Left cardiac atrium (tissue), 4 donors: ENCODE data around the gene CSNK1G1. TPM values are rescaled to one million over a fixed set of nuclear protein-coding genes. Genes with fewer than 3 reads are reported as not detected.
A peak's percentile ranks its signal among the peaks of the same experiment; 100 is the strongest.

Source experiments
- ATAC-seq, 2 donors: fragments of 200-7000 bp; cut with Tn5 transposase; one replicate each; pipeline ENCODE4 v1.9.1; 2020; ENCODE audit warnings: mild to moderate bottlenecking in 2 of 2, moderate library complexity in 2 of 2
- DNase-seq: peaks from one replicate; pipeline ENCODE4 v3.0.0-alpha.2; 2020
- intact Hi-C, 2 donors: fragments of 100-400 bp; cut with DNase I; formaldehyde crosslinking; loops; one replicate each; pipeline versions ENCODE4 v1.14.1 to v1.15.1; 2022 to 2023
- total RNA-seq, 2 donors: library from RNA; stranded (reverse); fragmentation: NEBNext Ultra II Directional; extraction: Animal tissue kit (Norgen Biotek cat#: 25700); gene quantifications; one replicate each; pipeline ENCODE4 v1.2.1, GENCODE V29; 2021
- donor health status: DM: no; HTN: yes; CAD: no.
- donor health status: DM: no; HTN: yes; CAD: no; lungs with severe emphysema.
- donor health status: DM: yes; HTN: yes; CAD: no.
- donor health status: Dilated cardiomyopathy.

CSNK1G1 gene
- total RNA-seq, 2 donors from 2014 or later = 8.6 to 9.7 TPM

DNA sequence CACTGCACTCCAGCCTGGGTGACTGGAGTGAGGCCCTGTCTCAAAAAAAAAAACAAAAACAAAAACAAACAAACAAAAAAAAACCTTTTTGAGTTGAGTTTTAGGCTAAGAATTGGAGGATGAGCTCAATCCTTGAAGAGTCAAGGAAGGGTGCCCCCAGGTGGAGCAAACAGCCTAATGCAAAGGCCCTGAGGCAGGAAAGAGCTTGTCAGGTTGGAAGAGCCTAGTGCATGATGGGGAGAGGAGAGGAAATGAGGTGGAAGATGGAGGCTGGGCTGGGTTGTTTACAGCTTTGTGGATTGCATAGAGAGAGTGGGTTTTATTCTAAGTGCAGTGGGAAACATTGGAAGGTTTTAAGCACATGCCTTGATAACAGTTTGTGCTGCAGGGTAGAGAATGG is 206.5 kb downstream of the CSNK1G1 start:
- intact Hi-C loops = no loop called here
- ATAC-seq (no peak), DNase-seq (no peak)

- intact Hi-C loops = no loop called here
- DNase-seq (no peak), ATAC-seq (no peak)
These were observed 207.4 kb downstream of the CSNK1G1 start for GRCh38 chr15:64148581-64148980.

DNA sequence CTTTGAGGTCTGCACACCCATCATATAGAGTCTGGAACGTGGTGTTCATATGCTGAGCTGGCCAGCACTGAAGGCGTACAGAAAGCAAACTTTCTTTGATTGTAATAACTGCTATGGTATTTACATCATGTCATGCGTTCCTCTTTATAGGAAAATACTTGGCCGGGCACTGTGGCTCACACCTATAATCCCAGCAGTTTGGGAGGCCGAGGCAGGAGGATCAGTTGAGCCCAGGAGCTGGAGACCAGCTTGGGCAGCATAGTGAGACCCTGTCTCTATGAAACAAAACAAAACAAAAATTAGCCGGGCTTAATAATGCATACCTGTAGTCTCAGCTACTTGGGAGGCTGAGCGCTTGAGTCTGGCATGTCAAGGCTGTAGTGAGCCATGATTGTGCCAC is 207.8 kb downstream of the CSNK1G1 start:
- no peak for ATAC-seq
- DNase-seq = no peak
- intact Hi-C loops = no loop called here

- intact Hi-C loops = no loop called here
- ATAC-seq (peak; percentile 18 to 21), DNase-seq (no peak)
These were observed 208.9 kb downstream of the CSNK1G1 start for GRCh38 chr15:64146885-64147681.

GRCh38 chr15:64146520-64146884 is 209.5 kb downstream of the CSNK1G1 start:
- intact Hi-C loops = no loop called here
- ATAC-seq (no peak), DNase-seq (no peak)

DNA sequence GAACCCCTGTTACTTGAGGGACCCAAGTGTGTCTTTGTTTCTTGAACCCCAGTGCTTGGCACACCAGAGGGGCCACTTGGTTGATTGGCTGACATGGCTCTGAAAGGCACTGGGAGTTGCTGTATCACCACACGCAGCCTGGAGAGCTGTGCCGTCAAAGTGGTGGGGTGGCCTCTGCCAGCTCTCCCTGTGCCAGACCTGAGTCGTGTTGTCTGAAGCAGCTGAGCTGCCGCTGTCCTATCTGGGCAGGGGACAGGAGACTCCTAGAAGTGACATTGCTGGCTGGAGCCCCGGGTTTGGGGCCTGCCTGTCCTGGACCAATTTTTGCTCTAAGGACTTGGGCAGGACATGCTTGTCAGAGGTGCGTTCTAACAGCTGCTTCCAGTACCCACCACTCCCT is 209.9 kb downstream of the CSNK1G1 start:
- ATAC-seq (peak; percentile 83 to 89), DNase-seq (peak; percentile 68)
- intact Hi-C loops = no loop called here

DNA sequence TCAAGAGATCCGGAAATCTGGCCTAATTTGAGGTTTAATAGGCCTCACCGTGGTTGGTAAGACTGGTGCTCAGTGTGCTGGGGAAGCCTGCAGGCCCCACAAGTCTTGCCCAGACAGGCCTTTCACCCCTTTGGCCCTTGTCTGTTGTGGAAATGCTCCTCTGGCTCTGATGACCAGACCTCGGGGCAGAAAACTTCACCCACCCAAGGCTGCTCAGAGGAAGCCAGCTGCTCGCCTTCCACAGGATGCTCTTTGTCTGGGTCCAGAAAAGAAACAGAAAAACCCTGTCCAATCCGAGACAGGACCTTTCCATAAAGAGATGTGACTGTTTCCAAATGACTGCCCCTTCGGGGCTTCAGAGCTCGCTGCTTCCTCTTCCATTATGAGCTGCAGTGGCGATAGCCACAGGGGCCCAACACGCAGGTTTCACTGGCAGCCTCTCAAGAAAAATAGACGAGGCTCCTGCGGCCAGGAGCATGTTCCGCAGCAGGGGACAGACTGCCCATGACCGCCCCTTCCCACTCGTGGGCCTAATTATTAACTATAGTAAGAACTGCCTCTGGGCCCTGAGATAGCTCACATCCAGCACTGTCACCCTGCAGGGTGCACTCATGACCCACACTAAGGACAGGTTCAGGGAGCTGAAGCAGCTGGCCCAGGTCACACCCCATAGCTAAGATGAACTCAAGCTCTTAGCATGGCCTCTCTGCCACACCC is 211.2 kb downstream of the CSNK1G1 start:
- ATAC-seq = no peak
- intact Hi-C loops = no loop called here
- DNase-seq = no peak

DNA sequence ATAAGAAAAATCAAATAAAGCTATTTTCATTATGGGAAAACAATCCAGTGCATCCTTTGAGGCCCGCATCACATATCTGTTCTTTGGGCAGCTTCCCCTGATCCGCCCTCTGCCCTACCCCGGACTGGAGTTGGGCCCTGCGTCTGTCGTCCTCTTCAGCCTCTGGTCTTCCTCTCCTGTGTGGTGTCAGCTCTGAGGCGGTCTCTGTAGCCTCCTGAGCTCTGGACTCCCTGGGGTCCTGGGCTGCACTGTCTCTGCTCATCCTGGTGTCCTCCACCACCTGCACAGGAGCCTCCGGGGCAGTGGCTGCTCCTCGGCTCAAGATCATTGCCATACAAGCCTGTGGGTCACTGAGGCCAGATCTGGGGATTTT is 211.8 kb downstream of the CSNK1G1 start:
- ATAC-seq (no peak), DNase-seq (no peak)
- intact Hi-C loops = no loop called here

DNA sequence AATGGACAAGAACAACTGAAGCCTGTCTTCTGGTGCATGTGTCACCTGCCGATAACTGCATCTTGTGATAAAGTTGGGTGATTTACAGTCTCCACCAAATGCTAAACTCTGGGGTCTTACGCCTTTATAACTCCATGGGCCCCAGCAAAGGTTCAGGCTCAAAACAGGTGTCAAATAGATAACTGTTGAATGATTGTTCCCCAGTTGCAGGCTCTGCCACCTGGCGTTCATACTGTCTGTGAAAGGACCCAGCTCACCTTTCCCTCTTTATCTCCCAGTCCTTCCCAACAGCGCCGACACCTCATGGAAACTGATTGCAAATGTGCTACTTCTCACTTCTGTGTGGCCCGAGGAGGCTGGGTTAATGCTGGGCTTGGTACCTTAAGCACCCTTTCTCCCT is 212.7 kb downstream of the CSNK1G1 start:
- DNase-seq (no peak), ATAC-seq (no peak)
- intact Hi-C loops = no loop called here

GRCh38 chr15:64141798-64142512 is 214.0 kb downstream of the CSNK1G1 start:
- intact Hi-C loops = no loop called here
- DNase-seq = no peak
- no peak for ATAC-seq

GRCh38 chr15:64138331-64138941 is 217.5 kb downstream of the CSNK1G1 start:
- intact Hi-C loops = no loop called here
- no peak for DNase-seq
- ATAC-seq = no peak

DNA sequence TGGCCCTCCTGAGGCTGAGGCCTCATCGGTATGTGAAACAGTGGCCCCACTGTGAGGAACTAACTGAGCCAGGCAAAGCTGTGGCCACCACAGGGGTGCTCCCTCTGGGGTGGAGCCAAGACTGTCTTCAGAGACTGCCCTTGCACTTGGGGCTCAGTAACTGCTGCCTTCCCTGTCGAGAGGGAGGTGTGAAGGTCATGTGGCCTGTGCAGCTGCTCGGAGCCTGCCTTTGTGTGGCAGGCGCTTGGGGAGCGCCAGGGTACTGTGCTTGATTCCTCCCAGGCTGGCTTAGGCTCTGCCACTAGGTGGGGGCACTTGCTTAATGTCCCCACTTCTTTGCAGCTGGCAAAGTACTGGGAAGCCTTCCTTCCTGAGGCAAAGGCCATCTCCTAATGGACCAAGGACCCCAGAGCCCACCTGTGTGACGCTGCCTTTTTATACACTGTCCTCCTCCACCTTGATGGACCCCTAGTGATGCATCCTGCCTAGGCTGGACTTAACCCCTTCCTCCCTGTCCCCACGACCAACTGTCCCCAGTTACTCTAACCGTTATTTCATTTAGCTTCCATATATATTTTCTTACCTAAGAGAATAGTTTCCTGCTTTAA is 218.6 kb downstream of the CSNK1G1 start:
- DNase-seq = no peak
- ATAC-seq = peak; percentile 59 to 68
- intact Hi-C loops = no loop called here

DNA sequence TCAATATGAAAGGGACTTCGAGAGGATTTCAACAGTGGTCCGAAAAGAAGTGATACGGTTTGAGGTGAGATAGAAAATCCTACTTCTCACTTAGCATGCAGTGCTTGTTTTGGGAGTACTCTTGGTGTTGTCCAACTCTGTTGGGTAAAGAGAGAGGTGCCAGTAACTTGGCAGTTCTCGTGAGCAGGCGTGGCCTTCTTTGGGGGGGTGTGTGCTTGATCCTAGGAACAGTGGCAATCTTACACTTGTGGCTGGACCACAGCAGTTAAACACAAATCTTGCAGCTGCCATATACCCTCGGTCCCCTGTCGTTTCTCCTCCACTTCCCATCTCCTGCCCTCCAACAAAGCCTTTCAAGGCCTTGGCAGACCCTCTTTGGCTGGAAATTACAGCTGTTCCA is 219.6 kb downstream of the CSNK1G1 start:
- no peak for DNase-seq
- intact Hi-C loops = no loop called here
- no peak for ATAC-seq

GRCh38 chr15:64134345-64134829 is 221.6 kb downstream of the CSNK1G1 start:
- intact Hi-C loops = no loop called here
- ATAC-seq (peak; percentile 24 to 48), DNase-seq (no peak)

GRCh38 chr15:64133623-64134344 is 222.2 kb downstream of the CSNK1G1 start:
- no peak for DNase-seq
- intact Hi-C loops = no loop called here
- ATAC-seq = no peak

DNA sequence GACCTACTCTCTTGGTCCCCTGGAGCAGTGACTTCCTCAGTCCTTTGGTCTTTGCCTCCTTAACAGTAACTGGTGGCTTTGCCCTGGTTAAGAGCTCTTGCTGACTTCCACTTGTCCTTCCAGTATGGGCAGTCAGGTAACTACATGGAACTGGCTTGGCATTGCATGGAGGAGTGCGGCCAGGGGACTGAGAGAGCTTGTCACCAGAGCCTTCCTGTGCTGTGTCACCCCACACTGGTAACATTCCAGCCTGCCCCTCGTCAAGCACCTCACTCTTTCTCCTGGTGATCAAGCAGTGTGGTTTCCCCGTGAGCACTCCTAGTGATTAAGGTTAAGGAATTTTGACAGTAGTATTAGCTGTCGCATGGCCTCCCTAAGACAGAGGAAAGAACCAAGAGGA is 223.8 kb downstream of the CSNK1G1 start:
- intact Hi-C loops = no loop called here
- ATAC-seq (peak in 1 of 2 donors; percentile 35), DNase-seq (no peak)

GRCh38 chr15:64131547-64131946 is 224.4 kb downstream of the CSNK1G1 start:
- DNase-seq (no peak), ATAC-seq (peak in 1 of 2 donors; percentile 39)
- intact Hi-C loops = no loop called here

GRCh38 chr15:64130159-64130558 is 225.8 kb downstream of the CSNK1G1 start:
- DNase-seq (no peak), ATAC-seq (no peak)
- intact Hi-C loops = no loop called here
